ENCODE measurements around the gene TTBK1. TPM values are rescaled to one million over a fixed set of nuclear protein-coding genes. Genes with fewer than 3 reads are reported as not detected.

The TTBK1 gene
- total RNA-seq, 1 experiment from 2014 or later: 0.61 TPM

DNA sequence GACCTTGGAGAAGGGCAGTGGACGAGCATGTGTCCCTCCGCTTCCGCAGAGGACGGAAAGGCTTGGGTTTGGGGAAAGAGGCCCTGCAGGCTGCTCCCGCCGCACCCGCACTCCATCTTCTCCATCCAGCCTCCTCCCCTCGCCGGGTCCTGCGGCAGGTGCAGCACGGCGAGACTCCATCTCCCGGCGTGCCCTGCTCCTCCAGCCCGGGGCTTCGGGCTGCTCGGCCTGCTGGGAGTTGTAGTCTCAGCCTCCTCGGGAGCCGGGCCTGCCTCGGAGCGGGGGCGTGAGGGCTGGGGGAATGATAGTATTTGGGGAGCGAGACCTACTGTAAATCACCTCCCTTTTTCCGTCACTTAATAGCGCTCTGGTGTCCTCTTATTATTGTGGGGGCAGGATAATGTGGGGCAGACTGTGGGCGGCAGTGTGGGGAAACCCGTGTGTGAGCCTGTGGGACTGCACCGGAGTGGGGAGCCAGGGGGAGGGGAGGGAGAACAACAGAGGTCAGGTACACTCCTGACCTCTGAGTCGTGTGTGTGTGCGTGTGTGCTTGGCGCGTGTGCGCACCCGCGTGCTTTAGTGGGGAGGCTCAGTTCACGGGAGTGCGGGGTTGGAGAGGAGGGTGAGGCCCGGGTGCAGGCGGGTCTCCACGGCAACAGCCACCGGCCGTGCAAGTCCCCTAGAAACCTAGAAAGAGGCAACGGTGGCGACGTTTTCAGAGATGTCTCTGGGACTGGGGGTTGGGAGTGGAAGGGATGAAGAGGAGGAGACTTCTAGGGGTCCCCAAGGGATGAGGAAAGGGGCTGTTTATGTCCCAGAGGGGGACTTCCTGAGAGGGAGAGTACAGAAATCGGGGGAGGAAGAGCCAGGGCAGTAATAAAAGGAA, 4.1 kb downstream of the TTBK1 start:
- H3K4me1 ChIP-seq: peaks cover 9% of the 10 kb centered on the region; the same call in 1 of the 2 replicates
- no TSS peak for BruUV-seq (replicated peaks)
- H3K36me3 ChIP-seq (ENCODE audit: control insufficient read depth, insufficient read depth, low read length): no peaks in the 10 kb centered on the region
- H3K9me3 ChIP-seq: no peaks in the 10 kb centered on the region
- H3K27me3 Mint-ChIP-seq (ENCODE audit: insufficient read depth, unreplicated experiment): peaks cover 2% of the 10 kb centered on the region
- H3K4me1 Mint-ChIP-seq (ENCODE audit: low read depth, unreplicated experiment): peaks cover 7% of the 10 kb centered on the region
- TF ChIP-seq, protein P1, sequence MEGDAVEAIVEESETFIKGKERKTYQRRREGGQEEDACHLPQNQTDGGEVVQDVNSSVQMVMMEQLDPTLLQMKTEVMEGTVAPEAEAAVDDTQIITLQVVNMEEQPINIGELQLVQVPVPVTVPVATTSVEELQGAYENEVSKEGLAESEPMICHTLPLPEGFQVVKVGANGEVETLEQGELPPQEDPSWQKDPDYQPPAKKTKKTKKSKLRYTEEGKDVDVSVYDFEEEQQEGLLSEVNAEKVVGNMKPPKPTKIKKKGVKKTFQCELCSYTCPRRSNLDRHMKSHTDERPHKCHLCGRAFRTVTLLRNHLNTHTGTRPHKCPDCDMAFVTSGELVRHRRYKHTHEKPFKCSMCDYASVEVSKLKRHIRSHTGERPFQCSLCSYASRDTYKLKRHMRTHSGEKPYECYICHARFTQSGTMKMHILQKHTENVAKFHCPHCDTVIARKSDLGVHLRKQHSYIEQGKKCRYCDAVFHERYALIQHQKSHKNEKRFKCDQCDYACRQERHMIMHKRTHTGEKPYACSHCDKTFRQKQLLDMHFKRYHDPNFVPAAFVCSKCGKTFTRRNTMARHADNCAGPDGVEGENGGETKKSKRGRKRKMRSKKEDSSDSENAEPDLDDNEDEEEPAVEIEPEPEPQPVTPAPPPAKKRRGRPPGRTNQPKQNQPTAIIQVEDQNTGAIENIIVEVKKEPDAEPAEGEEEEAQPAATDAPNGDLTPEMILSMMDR (IDR thresholded peaks at IDR 0.05; ENCODE audit: insufficient read depth in 1 of 2, low read depth in 1 of 2, low read length in 1 of 2, severe bottlenecking in 1 of 2, unreplicated experiment in 1 of 2): no peak
- H3K27ac Mint-ChIP-seq (ENCODE audit: unreplicated experiment): no peak overlapping the region
- ChIA-PET POLR2A (no interaction called here), CTCF (interaction anchor here (1.2 kb wide), 1 partner anchor 18 kb away, joined by 3 read pairs; the partner anchor contains the start of gene DNPH1)
- peak overlapping the region; percentile 37 for H3K4me3 ChIP-seq (ENCODE audit: low read depth, low read length)
- intact Hi-C loops (cut with micrococcal nuclease; ENCODE audit: unreplicated experiment): no loop called here
- peak; percentile 64 to 81 for DNase-seq
- H3K9me3 Mint-ChIP-seq (ENCODE audit: unreplicated experiment): no peaks in the 10 kb centered on the region
- no peaks in the 10 kb centered on the region; the same call in 1 of the 2 replicates for H3K27me3 ChIP-seq (replicated peaks; ENCODE audit: control insufficient read depth, insufficient read depth, low read length)
- peak overlapping the region; percentile 65 for H3K4me3 Mint-ChIP-seq (ENCODE audit: unreplicated experiment)
- no peaks in the 10 kb centered on the region for H3K36me3 Mint-ChIP-seq (ENCODE audit: insufficient read depth, unreplicated experiment)

DNA sequence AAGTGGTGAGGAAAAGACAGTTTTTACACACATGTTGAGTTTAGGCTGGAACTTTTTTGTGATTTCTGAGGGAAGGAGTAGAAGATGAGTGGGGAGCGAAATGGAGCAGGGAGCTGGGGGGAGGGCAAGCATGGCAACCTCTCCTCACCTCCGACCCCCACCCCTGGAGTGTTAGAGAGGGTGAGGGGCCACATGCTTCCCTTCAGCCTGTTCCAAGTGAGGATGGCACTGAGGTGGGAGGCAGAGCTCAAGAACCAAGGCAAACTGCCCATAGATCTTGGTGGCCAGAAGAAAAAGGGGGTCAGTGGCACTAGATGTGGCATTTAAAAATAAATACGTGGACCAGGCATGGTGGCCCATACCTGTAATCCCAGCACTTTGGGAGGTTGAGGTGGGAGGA, 4.8 kb downstream of the TTBK1 start:
- Histone ChIP-seq H3K27me3 (replicated peaks; ENCODE audit: control insufficient read depth, insufficient read depth, low read length) (no peaks in the 10 kb centered on the region; the same call in 1 of the 2 replicates), H3K36me3 (ENCODE audit: control insufficient read depth, insufficient read depth, low read length) (no peaks in the 10 kb centered on the region), H3K4me1 (peaks cover 9% of the 10 kb centered on the region; the same call in 1 of the 2 replicates), H3K9me3 (no peaks in the 10 kb centered on the region), H3K4me3 (ENCODE audit: low read depth, low read length) (no peak overlapping the region)
- H3K4me3 Mint-ChIP-seq (ENCODE audit: unreplicated experiment): no peak overlapping the region
- no peaks in the 10 kb centered on the region for H3K36me3 Mint-ChIP-seq (ENCODE audit: insufficient read depth, unreplicated experiment)
- ChIA-PET POLR2A (no interaction called here), CTCF (no interaction called here)
- peaks cover 7% of the 10 kb centered on the region for H3K4me1 Mint-ChIP-seq (ENCODE audit: low read depth, unreplicated experiment)
- TF ChIP-seq, protein P1 (IDR thresholded peaks at IDR 0.05; ENCODE audit: insufficient read depth in 1 of 2, low read depth in 1 of 2, low read length in 1 of 2, severe bottlenecking in 1 of 2, unreplicated experiment in 1 of 2): no peak
- DNase-seq: no peak
- no TSS peak for BruUV-seq (replicated peaks)
- no peak overlapping the region for H3K27ac Mint-ChIP-seq (ENCODE audit: unreplicated experiment)
- intact Hi-C loops (cut with micrococcal nuclease; ENCODE audit: unreplicated experiment): no loop called here
- H3K27me3 Mint-ChIP-seq (ENCODE audit: insufficient read depth, unreplicated experiment): peaks cover 5% of the 10 kb centered on the region
- no peaks in the 10 kb centered on the region for H3K9me3 Mint-ChIP-seq (ENCODE audit: unreplicated experiment)

DNA sequence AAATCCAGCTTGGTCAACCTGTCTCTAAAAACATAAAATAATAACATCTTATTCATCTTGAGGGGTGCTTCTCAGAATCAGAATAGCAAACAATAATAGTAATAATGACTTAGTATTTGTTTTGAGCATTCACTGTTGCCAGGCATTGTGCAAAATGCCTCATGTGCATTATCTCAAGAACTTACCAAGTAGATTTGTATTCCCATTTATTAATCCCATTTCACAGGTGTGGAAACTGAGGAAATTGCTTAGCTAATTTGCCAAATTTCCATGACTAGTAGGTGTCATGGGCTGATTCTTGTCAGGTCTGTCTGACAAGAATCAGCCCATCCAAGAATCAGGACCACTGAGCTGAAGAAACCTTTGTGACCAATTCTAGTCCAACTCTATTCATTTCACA, 5.5 kb downstream of the TTBK1 start:
- Histone ChIP-seq H3K36me3 (ENCODE audit: control insufficient read depth, insufficient read depth, low read length) (no peaks in the 10 kb centered on the region), H3K9me3 (no peaks in the 10 kb centered on the region), H3K4me3 (ENCODE audit: low read depth, low read length) (no peak overlapping the region), H3K4me1 (peaks cover 9% of the 10 kb centered on the region; the same call in 1 of the 2 replicates), H3K27me3 (replicated peaks; ENCODE audit: control insufficient read depth, insufficient read depth, low read length) (no peaks in the 10 kb centered on the region; the same call in 1 of the 2 replicates)
- Mint-ChIP-seq H3K4me3 (ENCODE audit: unreplicated experiment) (no peak overlapping the region), H3K4me1 (ENCODE audit: low read depth, unreplicated experiment) (peaks cover 7% of the 10 kb centered on the region), H3K9me3 (ENCODE audit: unreplicated experiment) (no peaks in the 10 kb centered on the region), H3K36me3 (ENCODE audit: insufficient read depth, unreplicated experiment) (no peaks in the 10 kb centered on the region), H3K27ac (ENCODE audit: unreplicated experiment) (no peak overlapping the region), H3K27me3 (ENCODE audit: insufficient read depth, unreplicated experiment) (peaks cover 5% of the 10 kb centered on the region)
- DNase-seq: no peak
- POLR2A ChIA-PET: no interaction called here
- intact Hi-C loops (cut with micrococcal nuclease; ENCODE audit: unreplicated experiment): no loop called here
- no TSS peak for BruUV-seq (replicated peaks)
- TF ChIP-seq, protein P1 (IDR thresholded peaks at IDR 0.05; ENCODE audit: insufficient read depth in 1 of 2, low read depth in 1 of 2, low read length in 1 of 2, severe bottlenecking in 1 of 2, unreplicated experiment in 1 of 2): no peak
- CTCF ChIA-PET: no interaction called here

Data from Caco-2 (cell line).